PFSK-1 (cell line): Measurements from ENCODE around the gene PON2.

Source experiments
- FOXP2 ChIP-seq: optimal IDR thresholded peaks from 2 replicates; pipeline ENCODE3; 2011; ENCODE audit warnings: borderline replicate concordance, control low read depth, inconsistent platforms; ENCODE audit not compliant: insufficient read depth; ENCODE audit errors: extremely low read length, extremely low read depth
- POLR2AphosphoS5 ChIP-seq: IDR thresholded peaks from 2 replicates; pipeline ENCODE4 v1.6.1; 2012; ENCODE audit warnings: low read depth, mild to moderate bottlenecking, control low read depth, low read length, moderate library complexity
- REST ChIP-seq, 2 experiments: IDR thresholded peaks; 2 replicates each; pipeline versions ENCODE4 v1.6.1 to v1.8.0; 2011 to 2012; ENCODE audit warnings: low read depth in 2 of 2, low read length in 2 of 2, control low read depth in 1 of 2, inconsistent platforms in 1 of 2, mild to moderate bottlenecking in 1 of 2, moderate library complexity in 1 of 2; ENCODE audit not compliant: insufficient read depth in 1 of 2
- SIN3A ChIP-seq: IDR thresholded peaks from 2 replicates; pipeline ENCODE4 v1.6.1; 2012; ENCODE audit warnings: mild to moderate bottlenecking, low read length, moderate library complexity, borderline replicate concordance; ENCODE audit not compliant: insufficient read depth
- TAF1 ChIP-seq: IDR thresholded peaks from 2 replicates; pipeline ENCODE4 v1.6.1; 2012; ENCODE audit warnings: low read length, control low read depth, borderline replicate concordance; ENCODE audit not compliant: insufficient read depth

PON2 gene

GRCh38 chr7:95457947-95458346 lies 23.1 kb upstream of the PON2 start:
- TF ChIP-seq SIN3A (no peak), FOXP2 (no peak), POLR2AphosphoS5 (no peak), REST (IDR thresholded peaks at IDR 0.05; ENCODE audit: insufficient read depth in 1 of 2, low read depth in 2 of 2, low read length in 2 of 2) (no peak), TAF1 (no peak)

GRCh38 chr7:95454438-95455045 lies 19.7 kb upstream of the PON2 start:
- TF ChIP-seq SIN3A, result no peak
- TF ChIP-seq POLR2AphosphoS5, result no peak
- no peak for TF ChIP-seq TAF1

- no peak for TF ChIP-seq FOXP2
- TF ChIP-seq SIN3A, result no peak
- TF ChIP-seq REST (IDR thresholded peaks at IDR 0.05; ENCODE audit: insufficient read depth in 1 of 2, low read depth in 2 of 2, low read length in 2 of 2), result no peak
- no peak for TF ChIP-seq POLR2AphosphoS5
- no peak for TF ChIP-seq TAF1
Observed at GRCh38 chr7:95446618-95447017, 11.8 kb upstream of the PON2 start.

GRCh38 chr7:95444796-95445195 lies 10.0 kb upstream of the PON2 start:
- TF ChIP-seq TAF1, result no peak
- no peak for TF ChIP-seq FOXP2
- no peak for TF ChIP-seq POLR2AphosphoS5
- no peak for TF ChIP-seq SIN3A
- no peak for TF ChIP-seq REST (IDR thresholded peaks at IDR 0.05; ENCODE audit: insufficient read depth in 1 of 2, low read depth in 2 of 2, low read length in 2 of 2)

GRCh38 chr7:95441042-95441823 lies 6.4 kb upstream of the PON2 start:
- no peak for TF ChIP-seq SIN3A
- no peak for TF ChIP-seq FOXP2

GRCh38 chr7:95440394-95441038 lies 5.7 kb upstream of the PON2 start:
- TF ChIP-seq SIN3A (no peak), REST (IDR thresholded peaks at IDR 0.05; ENCODE audit: insufficient read depth in 1 of 2, low read depth in 2 of 2, low read length in 2 of 2) (no peak), FOXP2 (no peak), POLR2AphosphoS5 (no peak), TAF1 (no peak)
